NCI-H1105 (cell line): ENCODE results near the gene HCFC1R1.

Experiments
- DNase-seq: peaks from one replicate; lab custom pipeline; 2025; lab: John Stamatoyannopoulos, UW

The HCFC1R1 gene

GRCh38 chr16:3035972-3036725 lies 12.4 kb upstream of the HCFC1R1 start:
- DNase-seq = no peak

GRCh38 chr16:3035289-3035971 lies 11.7 kb upstream of the HCFC1R1 start:
- DNase-seq = no peak

- no peak for DNase-seq
Measured at GRCh38 chr16:3032624-3033023, 8.9 kb upstream of the HCFC1R1 start.

DNA sequence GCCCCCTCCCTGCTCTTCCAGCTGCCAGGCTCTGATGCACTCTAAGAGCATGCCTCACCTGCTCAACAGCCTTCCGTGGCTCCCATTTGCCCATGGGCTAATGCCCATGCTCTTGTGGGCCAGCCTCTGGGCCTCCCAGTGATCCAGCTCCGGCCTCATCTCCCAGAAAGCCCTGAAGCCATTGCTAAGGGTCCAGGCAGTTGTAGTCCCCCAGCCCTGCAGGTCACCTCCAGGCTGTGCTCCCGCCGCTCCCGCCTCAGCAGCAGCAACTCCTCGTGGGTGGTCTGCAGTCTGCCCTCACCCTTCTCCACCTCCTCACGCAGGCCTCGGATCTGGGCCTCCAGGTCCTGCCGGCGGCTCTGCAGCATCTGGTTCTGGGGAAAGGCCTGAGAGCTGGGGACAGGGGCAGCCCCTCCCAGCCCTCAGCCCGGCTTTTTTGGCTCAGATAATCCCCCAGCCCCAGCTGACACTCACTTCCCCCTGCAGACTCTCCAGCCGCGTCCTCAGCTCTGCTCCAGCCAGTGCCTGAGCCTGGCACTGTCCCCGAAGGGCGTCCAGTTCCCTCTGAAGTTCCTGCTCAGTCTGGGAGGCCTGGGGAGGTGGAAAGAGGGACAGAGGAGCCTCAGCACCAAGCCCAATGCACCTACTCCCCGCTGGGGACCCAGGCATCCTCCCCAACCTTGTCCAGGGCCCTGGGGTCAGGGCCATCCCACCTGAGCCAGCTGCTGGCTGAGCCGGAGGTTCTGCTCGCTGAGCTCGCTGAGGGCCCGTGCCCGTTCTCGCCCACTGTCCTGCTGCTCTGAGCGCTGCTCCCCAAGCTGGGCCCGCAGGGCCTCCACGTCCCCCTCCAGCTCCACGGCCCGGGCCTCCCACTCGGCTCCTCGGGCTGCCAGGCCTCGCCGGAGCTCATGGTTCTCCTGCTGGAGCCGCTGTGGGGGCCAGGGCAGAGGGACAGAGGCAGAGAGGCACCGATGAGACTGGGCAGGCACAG lies 6.8 kb upstream of the HCFC1R1 start:
- no peak for DNase-seq

- DNase-seq = no peak
Measured at GRCh38 chr16:3029491-3030221, 5.9 kb upstream of the HCFC1R1 start.

- DNase-seq = no peak
Measured at GRCh38 chr16:3028716-3029319, 5.1 kb upstream of the HCFC1R1 start.

- DNase-seq = peak; percentile 73
Measured at GRCh38 chr16:3027983-3028715, 4.4 kb upstream of the HCFC1R1 start.

DNA sequence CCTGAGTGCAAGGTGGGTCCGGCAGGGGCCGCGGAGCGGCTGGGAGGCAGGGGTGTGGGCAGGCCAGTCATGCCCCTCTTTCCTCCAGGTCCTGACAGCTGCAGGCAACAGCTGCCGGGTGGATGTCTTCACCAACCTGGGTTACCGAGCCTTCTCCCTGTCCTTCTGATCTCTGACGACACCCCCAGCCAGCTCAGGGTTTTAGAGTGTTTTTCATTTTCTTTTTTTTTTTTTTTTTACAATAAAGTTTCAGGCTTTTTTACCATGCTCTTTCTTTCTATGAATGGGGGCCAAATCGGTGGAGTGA lies 3.7 kb upstream of the HCFC1R1 start:
- DNase-seq = no peak

- no peak for DNase-seq
Measured at GRCh38 chr16:3026609-3027488, 3.1 kb upstream of the HCFC1R1 start.

GRCh38 chr16:3026003-3026378 lies 2.2 kb upstream of the HCFC1R1 start:
- DNase-seq = no peak

GRCh38 chr16:3025032-3026002 lies 1.6 kb upstream of the HCFC1R1 start:
- DNase-seq = no peak

- no peak for DNase-seq
Measured at GRCh38 chr16:3023415-3023668, 400 bp downstream of the HCFC1R1 start.

- no peak for DNase-seq
Measured at GRCh38 chr16:3022684-3023414, 893 bp downstream of the HCFC1R1 start.

DNA sequence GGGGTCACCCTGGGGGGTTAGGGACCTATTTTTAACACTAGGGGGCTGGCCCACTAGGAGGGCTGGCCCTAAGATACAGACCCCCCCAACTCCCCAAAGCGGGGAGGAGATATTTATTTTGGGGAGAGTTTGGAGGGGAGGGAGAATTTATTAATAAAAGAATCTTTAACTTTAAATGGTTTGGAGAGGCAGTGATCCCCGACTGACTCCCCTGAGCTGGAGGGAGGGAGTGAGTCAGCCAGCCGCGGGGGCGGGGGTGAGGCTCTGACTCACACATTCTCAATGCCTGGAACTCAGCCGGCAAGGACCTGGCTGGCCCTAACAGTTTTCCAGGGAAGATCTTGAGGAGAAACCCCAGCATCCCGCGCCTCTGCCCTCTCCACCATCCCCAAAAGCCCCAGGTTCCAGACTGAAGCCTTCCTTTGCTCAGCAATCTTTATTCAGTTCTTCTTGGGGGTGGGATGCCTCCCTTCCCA lies 1.5 kb downstream of the HCFC1R1 start:
- DNase-seq = no peak

DNA sequence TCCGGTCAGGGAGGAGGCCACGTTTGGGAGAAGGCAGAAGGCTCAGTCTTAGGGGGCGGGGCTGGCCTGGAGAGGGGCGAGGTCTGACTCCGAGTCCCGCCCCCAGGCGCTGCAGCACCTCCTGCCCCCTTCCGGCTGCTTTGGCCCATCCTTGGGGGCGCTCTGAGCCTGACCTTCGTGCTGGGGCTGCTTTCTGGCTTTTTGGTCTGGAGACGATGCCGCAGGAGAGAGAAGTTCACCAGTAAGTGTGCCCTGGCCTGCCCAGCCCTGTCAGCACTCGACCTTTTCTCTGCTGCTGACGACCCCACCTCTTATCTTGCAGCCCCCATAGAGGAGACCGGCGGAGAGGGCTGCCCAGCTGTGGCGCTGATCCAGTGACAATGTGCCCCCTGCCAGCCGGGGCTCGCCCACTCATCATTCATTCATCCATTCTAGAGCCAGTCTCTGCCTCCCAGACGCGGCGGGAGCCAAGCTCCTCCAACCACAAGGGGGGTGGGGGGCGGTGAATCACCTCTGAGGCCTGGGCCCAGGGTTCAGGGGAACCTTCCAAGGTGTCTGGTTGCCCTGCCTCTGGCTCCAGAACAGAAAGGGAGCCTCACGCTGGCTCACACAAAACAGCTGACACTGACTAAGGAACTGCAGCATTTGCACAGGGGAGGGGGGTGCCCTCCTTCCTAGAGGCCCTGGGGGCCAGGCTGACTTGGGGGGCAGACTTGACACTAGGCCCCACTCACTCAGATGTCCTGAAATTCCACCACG lies 2.1 kb downstream of the HCFC1R1 start:
- no peak for DNase-seq

- no peak for DNase-seq
Measured at GRCh38 chr16:3020604-3021448, 2.9 kb downstream of the HCFC1R1 start.

- no peak for DNase-seq
Measured at GRCh38 chr16:3020247-3020603, 3.5 kb downstream of the HCFC1R1 start, which contains the start of gene TNFRSF12A. TSS of gene TNFRSF12A (plus strand) at chr16:3020368. CDS start at chr16:3020398, 30 bp downstream.
